SU-DHL-6 (cell line): ENCODE measurements around the gene MAP2K6.

Source experiments
- CTCF ChIP-seq: fragments of 200-600 bp; sonication (generic); IDR thresholded peaks from one replicate; pipeline ENCODE4 v1.5.1; 2017; ENCODE audit warnings: antibody characterized with exemption, mild to moderate bottlenecking, low read length, moderate library complexity; ENCODE audit not compliant: insufficient read depth, poor library complexity, severe bottlenecking
- EZH2phosphoT487 ChIP-seq: fragments of 200-600 bp; sonication (generic), shearing (Covaris generic); conservative IDR thresholded peaks from 2 replicates; pipeline ENCODE4 v1.6.1; 2018; ENCODE audit warnings: mild to moderate bottlenecking, antibody characterized with exemption, low read length, moderate library complexity, mixed read lengths

DNA sequence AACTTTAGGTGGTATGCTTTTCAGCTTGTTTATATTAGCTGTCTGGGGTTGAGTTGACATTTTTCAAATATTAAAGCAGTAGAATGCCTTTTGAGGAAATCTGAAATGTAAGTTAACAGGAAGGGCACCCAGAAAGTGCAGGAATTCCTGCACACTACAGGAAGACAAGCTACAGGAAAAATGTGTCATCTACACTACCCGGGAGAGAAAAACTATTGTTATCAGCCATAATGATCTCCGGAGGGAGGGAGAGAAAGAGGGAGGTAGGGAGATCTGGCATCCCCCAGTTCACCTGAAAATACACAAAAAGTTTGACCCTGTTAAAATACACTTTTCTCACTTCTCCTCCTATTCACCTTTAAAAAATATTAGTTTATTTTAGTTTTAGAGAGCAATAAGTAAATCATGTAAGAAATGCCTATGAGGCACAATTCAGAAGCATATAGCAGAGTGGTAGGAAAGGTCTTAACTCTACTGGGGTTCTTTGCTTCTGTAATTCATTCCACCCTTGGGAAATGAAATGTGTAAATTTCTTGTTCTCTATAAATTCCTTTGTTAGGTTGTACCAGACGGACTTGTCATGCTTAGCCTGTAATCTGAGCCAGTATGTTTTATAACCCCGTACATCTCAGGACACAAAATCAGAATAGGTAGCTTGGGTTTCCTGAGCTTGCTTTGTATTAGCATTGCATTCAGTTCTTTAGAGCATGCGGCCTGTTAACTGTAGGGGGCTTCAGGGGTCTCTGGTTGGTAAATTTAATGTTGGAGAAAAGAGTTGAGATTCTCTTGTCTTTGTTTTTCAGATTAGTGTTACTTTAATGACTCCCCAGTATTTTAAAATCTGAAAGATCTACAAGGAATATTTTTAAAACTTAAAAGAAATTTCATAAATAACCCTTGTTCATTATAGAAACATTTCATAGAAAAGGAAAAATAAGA lies 3.3 kb downstream of the MAP2K6 start:
- TF ChIP-seq CTCF (no peak), EZH2phosphoT487 (no peak)
